Measurements from ENCODE around the gene IPCEF1. TPM values are rescaled to one million over a fixed set of nuclear protein-coding genes. Genes with fewer than 3 reads are reported as not detected.

The IPCEF1 gene
- total and polyA plus RNA-seq, 2 of the 4 experiments (the other 2 are of a cell fraction) = under 0.01 to 0.03 TPM

DNA sequence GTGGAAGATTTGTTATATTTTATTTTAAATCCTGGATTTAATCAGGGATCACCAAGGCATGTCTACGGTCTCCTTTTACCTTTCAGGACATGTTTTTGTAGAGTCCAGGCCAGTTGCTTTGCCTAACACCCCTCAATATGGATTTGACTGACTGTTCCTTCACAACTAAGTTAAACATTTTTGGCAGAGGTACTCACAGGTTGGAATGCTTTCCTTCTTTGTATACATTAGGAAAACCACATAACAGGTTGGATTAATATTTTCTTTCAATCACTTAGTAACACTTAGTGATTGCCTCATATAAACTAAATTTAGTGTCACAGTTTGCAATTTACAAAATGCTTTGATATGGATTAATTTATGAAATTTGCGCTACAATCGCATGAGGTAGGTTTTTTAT, 64.5 kb downstream of the IPCEF1 start:
- Histone ChIP-seq H2BK120ac (ENCODE audit: low read depth, low read length) (peak overlapping the region; percentile 94), H3K23ac (ENCODE audit: low read depth, low read length) (peak overlapping the region; percentile 64; the same call in 1 of the 2 replicates), H2AK9ac (replicated peaks; ENCODE audit: low read depth, low read length, poor library complexity) (no peak overlapping the region), H3K9me3 (ENCODE audit: control insufficient read depth, insufficient read depth, low read length) (no peaks in the 10 kb centered on the region), H3K4me3 (ENCODE audit: insufficient read depth, low read depth, low read length) (no peak overlapping the region), H3K27ac (ENCODE audit: insufficient read depth, low read length) (peak overlapping the region; percentile 61; the same call in 1 of the 2 replicates), H2AK5ac (ENCODE audit: low read depth, low read length) (0 out of 2 replicates have a peak overlapping the region, but pooled peaks have one; percentile 2), H2BK20ac (ENCODE audit: low read depth, low read length) (peak overlapping the region; percentile 77), H3K27me3 (ENCODE audit: control insufficient read depth, insufficient read depth, low read length) (no peaks in the 10 kb centered on the region), H2BK5ac (ENCODE audit: low read depth, low read length, poor library complexity, severe bottlenecking) (peak overlapping the region; percentile 91), H4K8ac (ENCODE audit: low read depth in 2 of 2, low read length in 2 of 2) (peak overlapping the region in 1 of 2 experiments; percentile 67; a peak in 1 of 4 replicates), H2BK15ac (ENCODE audit: low read depth, low read length) (peak overlapping the region; percentile 86; the same call in 2 of the 3 replicates), H3K4me2 (ENCODE audit: low read depth, low read length) (no peak overlapping the region), H4K5ac (ENCODE audit: low read depth, low read length) (no peak overlapping the region), H3K79me1 (ENCODE audit: low read depth in 1 of 2, low read length in 2 of 2) (no peaks in the 10 kb centered on the region), H3K4ac (ENCODE audit: low read depth, low read length) (peak overlapping the region; percentile 69; the same call in 1 of the 2 replicates), H3K56ac (ENCODE audit: extremely low read depth, insufficient read depth, low read length) (peak overlapping the region; percentile 24; the same call in 1 of the 2 replicates), H3K18ac (ENCODE audit: low read depth, low read length) (peak overlapping the region; percentile 85; the same call in 1 of the 2 replicates), H3K9ac (ENCODE audit: low read depth, low read length) (no peak overlapping the region), H3K4me1 (ENCODE audit: control insufficient read depth, insufficient read depth, low read length) (peaks cover 8% of the 10 kb centered on the region), H3K14ac (replicated peaks; ENCODE audit: low read depth, low read length) (peak overlapping the region; percentile 57; the same call in 1 of the 2 replicates), H4K91ac (ENCODE audit: insufficient read depth, low read depth, low read length) (peak overlapping the region; percentile 75), H3K9me1 (ENCODE audit: insufficient read depth, low read length) (peaks cover 12% of the 10 kb centered on the region), H3K36me3 (ENCODE audit: control insufficient read depth, insufficient read depth, low read length) (no peaks in the 10 kb centered on the region), H2AFZ (replicated peaks; ENCODE audit: low read length, poor library complexity) (no peak overlapping the region), H4K20me1 (ENCODE audit: insufficient read depth, low read length) (no peaks in the 10 kb centered on the region)
- in situ Hi-C loops (cut with MboI; ENCODE audit: low sequenced_read_pairs) = no loop called here
- DNase-seq = peak; percentile 24
- no TSS peak for BruUV-seq (replicated peaks)
- TF ChIP-seq, protein P1, sequence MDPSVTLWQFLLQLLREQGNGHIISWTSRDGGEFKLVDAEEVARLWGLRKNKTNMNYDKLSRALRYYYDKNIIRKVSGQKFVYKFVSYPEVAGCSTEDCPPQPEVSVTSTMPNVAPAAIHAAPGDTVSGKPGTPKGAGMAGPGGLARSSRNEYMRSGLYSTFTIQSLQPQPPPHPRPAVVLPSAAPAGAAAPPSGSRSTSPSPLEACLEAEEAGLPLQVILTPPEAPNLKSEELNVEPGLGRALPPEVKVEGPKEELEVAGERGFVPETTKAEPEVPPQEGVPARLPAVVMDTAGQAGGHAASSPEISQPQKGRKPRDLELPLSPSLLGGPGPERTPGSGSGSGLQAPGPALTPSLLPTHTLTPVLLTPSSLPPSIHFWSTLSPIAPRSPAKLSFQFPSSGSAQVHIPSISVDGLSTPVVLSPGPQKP (IDR thresholded peaks at IDR 0.05; ENCODE audit: borderline replicate concordance, low read depth, low read length) = no peak
- TF ChIP-seq MAZ (IDR thresholded peaks at IDR 0.05; ENCODE audit: borderline replicate concordance, low read depth, low read length) (no peak), MAFK (IDR thresholded peaks at IDR 0.05; ENCODE audit: low read depth, low read length) (no peak), RFX5 (IDR thresholded peaks at IDR 0.05; ENCODE audit: low read depth, low read length) (no peak), CEBPB (IDR thresholded peaks at IDR 0.05; ENCODE audit: low read depth, low read length) (no peak), USF2 (IDR thresholded peaks at IDR 0.05; ENCODE audit: low read depth, low read length) (no peak), RCOR1 (IDR thresholded peaks at IDR 0.05; ENCODE audit: insufficient replicate concordance, low read length) (no peak), NFE2L2 (IDR thresholded peaks at IDR 0.05; ENCODE audit: low read depth, low read length) (no peak), FOS (IDR thresholded peaks at IDR 0.05; ENCODE audit: low read depth, low read length) (no peak), BHLHE40 (IDR thresholded peaks at IDR 0.05; ENCODE audit: low read depth, low read length) (no peak), RAD21 (IDR thresholded peaks at IDR 0.05; ENCODE audit: low read length) (no peak), CTCF (conservative IDR thresholded peaks at IDR 0.05; ENCODE audit: low read depth, low read length) (no peak), POLR2A (IDR thresholded peaks at IDR 0.05; ENCODE audit: low read depth, low read length) (no peak)
- ChIA-PET CTCF (interaction anchor here (1.0 to 1.4 kb wide), 2 partner anchors 15 to 208 kb away, joined by 3 read pairs; no protein-coding TSS in a partner anchor), POLR2A (ENCODE audit: unreplicated experiment) (no interaction called here)
- no CpG with 5 or more reads among the region's 3 CpGs for WGBS, 2 experiments (ENCODE audit: extremely low coverage in 2 of 2, insufficient read length in 1 of 2)
- dilution Hi-C loops (cut with HindIII; ENCODE audit: low sequenced_read_pairs, unreplicated experiment) = no loop called here
- ATAC-seq (ENCODE audit: low read depth) = no peak
- intact Hi-C loops (cut with micrococcal nuclease) = loop anchor here (5.0 kb wide), 1 partner anchor 120 kb away; no protein-coding TSS in a partner anchor
